IPS-15b (cell line): ENCODE results near the gene PPP1R2C.

Experiments
- H3K27me3 ChIP-seq: one replicate; pipeline ENCODE4 v1.6.1; 2013; ENCODE audit warnings: low read length; ENCODE audit not compliant: control insufficient read depth, insufficient read depth
- H3K36me3 ChIP-seq: one replicate; pipeline ENCODE4 v1.6.1; 2013; ENCODE audit warnings: low read length; ENCODE audit not compliant: control insufficient read depth, insufficient read depth
- H3K4me1 ChIP-seq: one replicate; pipeline ENCODE4 v1.6.1; 2013; ENCODE audit warnings: mild to moderate bottlenecking, low read length; ENCODE audit not compliant: control insufficient read depth, insufficient read depth
- H3K4me3 ChIP-seq: one replicate; pipeline ENCODE4 v1.5.1; 2013; ENCODE audit warnings: low read depth, low read length
- H3K9ac ChIP-seq: one replicate; pipeline ENCODE4 v1.6.1; 2013; ENCODE audit warnings: low read depth, mild to moderate bottlenecking, low read length
- H3K9me3 ChIP-seq: one replicate; pipeline ENCODE4 v1.6.1; 2013; ENCODE audit warnings: mild to moderate bottlenecking, low read length; ENCODE audit not compliant: control insufficient read depth, insufficient read depth

Gene PPP1R2C

GRCh38 chrX:42746606-42747005, 31.4 kb downstream of the PPP1R2C start:
- Histone ChIP-seq H3K27me3 (no peaks in the 10 kb centered on the region), H3K36me3 (no peaks in the 10 kb centered on the region), H3K4me3 (no peak overlapping the region), H3K9me3 (no peaks in the 10 kb centered on the region), H3K9ac (no peak overlapping the region), H3K4me1 (peaks cover 8% of the 10 kb centered on the region)

DNA sequence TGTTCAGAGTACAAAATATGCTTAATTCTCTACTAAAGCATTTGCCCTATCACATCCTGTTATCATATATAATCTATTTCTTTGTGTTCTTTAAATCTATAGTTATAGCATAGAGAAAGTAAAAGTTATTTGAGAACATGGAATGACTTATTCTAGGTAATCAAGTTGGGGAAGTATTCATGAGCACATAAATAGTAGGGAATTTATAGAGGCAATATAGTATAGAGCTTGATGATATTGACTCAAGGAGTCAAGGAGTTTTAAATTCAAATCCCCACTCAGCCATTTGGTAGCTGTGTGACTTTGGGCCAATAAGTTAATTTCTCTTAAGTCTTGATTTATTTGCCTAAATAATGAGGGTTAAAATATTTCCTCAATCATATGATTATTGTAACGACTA, 37.5 kb downstream of the PPP1R2C start:
- no peaks in the 10 kb centered on the region for H3K4me1 ChIP-seq
- H3K36me3 ChIP-seq, result no peaks in the 10 kb centered on the region
- no peaks in the 10 kb centered on the region for H3K9me3 ChIP-seq
- H3K4me3 ChIP-seq, result no peak overlapping the region
- no peaks in the 10 kb centered on the region for H3K27me3 ChIP-seq
- H3K9ac ChIP-seq, result no peak overlapping the region

GRCh38 chrX:42739741-42740140, 38.2 kb downstream of the PPP1R2C start:
- no peaks in the 10 kb centered on the region for H3K4me1 ChIP-seq
- H3K27me3 ChIP-seq, result no peaks in the 10 kb centered on the region
- H3K9me3 ChIP-seq, result no peaks in the 10 kb centered on the region
- no peaks in the 10 kb centered on the region for H3K36me3 ChIP-seq
- no peak overlapping the region for H3K4me3 ChIP-seq
- H3K9ac ChIP-seq, result no peak overlapping the region

DNA sequence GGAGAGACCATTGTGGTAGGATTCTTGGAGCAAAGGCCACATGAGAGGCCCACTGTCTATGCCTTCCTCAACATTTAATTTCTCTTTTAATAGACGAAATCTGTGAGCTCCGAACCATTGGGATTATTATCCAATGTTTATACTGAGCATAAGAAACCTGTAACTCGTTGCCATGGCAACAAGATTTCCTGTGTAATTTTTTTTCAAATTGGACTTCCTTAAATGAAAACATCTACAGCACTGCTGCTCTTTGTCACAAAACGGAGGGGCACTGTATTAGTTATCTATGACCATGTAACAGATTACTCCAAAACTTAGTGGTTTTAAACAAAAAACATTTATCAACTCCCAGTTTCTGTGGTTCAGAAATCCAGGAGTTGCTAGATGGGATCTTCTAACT, 38.7 kb downstream of the PPP1R2C start:
- Histone ChIP-seq H3K4me1 (no peaks in the 10 kb centered on the region), H3K9me3 (no peaks in the 10 kb centered on the region), H3K27me3 (no peaks in the 10 kb centered on the region), H3K9ac (no peak overlapping the region), H3K36me3 (no peaks in the 10 kb centered on the region), H3K4me3 (no peak overlapping the region)

GRCh38 chrX:42738552-42738951, 39.4 kb downstream of the PPP1R2C start:
- Histone ChIP-seq H3K4me3 (no peak overlapping the region), H3K27me3 (no peaks in the 10 kb centered on the region), H3K9me3 (no peaks in the 10 kb centered on the region), H3K36me3 (no peaks in the 10 kb centered on the region), H3K9ac (no peak overlapping the region), H3K4me1 (no peaks in the 10 kb centered on the region)

DNA sequence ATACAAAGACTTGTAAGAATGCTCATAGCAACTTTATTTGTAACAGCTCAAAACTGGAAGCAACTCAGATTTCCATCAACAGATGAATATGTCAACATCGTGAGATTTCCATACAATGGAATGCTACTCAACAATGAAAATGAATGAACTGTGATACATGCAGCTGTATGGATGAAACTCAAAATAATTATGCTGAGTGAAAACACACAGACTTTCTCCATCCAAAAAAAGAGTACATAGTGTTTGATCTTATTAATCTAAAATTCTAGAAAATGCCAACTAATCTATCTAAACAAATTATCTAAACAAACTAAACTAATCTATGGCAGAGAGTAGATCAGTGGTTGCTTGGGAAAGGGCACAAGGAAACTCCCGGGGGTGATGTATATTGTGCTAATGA, 42.7 kb downstream of the PPP1R2C start:
- H3K4me3 ChIP-seq, result no peak overlapping the region
- H3K27me3 ChIP-seq, result no peaks in the 10 kb centered on the region
- H3K36me3 ChIP-seq, result no peaks in the 10 kb centered on the region
- no peaks in the 10 kb centered on the region for H3K9me3 ChIP-seq
- no peak overlapping the region for H3K9ac ChIP-seq
- H3K4me1 ChIP-seq, result no peaks in the 10 kb centered on the region

- H3K36me3 ChIP-seq, result no peaks in the 10 kb centered on the region
- H3K4me3 ChIP-seq, result no peak overlapping the region
- H3K27me3 ChIP-seq, result no peaks in the 10 kb centered on the region
- H3K4me1 ChIP-seq, result no peaks in the 10 kb centered on the region
- H3K9me3 ChIP-seq, result no peaks in the 10 kb centered on the region
- H3K9ac ChIP-seq, result no peak overlapping the region
These were observed 45.5 kb downstream of the PPP1R2C start for GRCh38 chrX:42732506-42732905.
